ENCODE results near the gene LARP1. TPM values are rescaled to one million over a fixed set of nuclear protein-coding genes. Genes with fewer than 3 reads are reported as not detected.

The LARP1 gene
- total and polyA plus RNA-seq, 4 donors: 26.0 to 74.1 (median 32.6) TPM

DNA sequence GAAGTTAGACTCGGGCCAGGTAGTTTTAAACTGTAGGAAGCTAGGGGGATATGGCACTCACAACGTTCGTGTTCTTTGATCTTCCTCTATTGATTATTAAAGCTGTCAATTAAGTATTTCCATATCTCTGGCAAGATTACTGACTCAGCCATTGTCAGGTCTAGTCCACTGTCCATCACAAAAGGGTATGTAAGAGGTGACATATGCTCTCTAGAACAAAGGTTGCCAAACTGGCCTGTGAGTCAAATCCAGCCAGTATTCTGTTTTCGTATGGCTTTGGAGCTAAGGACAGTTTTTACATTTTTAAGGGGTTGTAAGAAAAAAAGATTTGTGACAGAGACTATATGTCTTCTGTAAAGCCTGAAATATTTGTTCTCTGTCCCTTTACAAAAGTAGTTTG, 51.0 kb downstream of the LARP1 start:
- Histone ChIP-seq H3K4me3 (ENCODE audit: low read depth in 1 of 3, low read length in 3 of 3) (no peak overlapping the region), H3K27ac (ENCODE audit: low read depth in 1 of 2, low read length in 2 of 2) (no peak overlapping the region), H3K27me3 (ENCODE audit: control insufficient read depth in 4 of 4, insufficient read depth in 4 of 4, low read length in 3 of 4) (no peaks in the 10 kb centered on the region), H3K36me3 (ENCODE audit: control insufficient read depth in 4 of 4, insufficient read depth in 3 of 4, low read depth in 1 of 4, low read length in 3 of 4) (peaks cover 14 to 72% (median 67%) of the 10 kb centered on the region in 4 donors), H3K4me1 (ENCODE audit: control insufficient read depth in 4 of 4, insufficient read depth in 4 of 4, low read length in 3 of 4) (peaks cover 0 to 3% (median under 1%) of the 10 kb centered on the region in 4 donors), H3K9me3 (ENCODE audit: control insufficient read depth in 4 of 4, low read length in 3 of 4) (no peaks in the 10 kb centered on the region), H3K9ac (ENCODE audit: low read depth in 1 of 2, low read length in 2 of 2) (no peak overlapping the region)
- no peak for DNase-seq (ENCODE audit: low spot score)
- TF ChIP-seq, protein P1, sequence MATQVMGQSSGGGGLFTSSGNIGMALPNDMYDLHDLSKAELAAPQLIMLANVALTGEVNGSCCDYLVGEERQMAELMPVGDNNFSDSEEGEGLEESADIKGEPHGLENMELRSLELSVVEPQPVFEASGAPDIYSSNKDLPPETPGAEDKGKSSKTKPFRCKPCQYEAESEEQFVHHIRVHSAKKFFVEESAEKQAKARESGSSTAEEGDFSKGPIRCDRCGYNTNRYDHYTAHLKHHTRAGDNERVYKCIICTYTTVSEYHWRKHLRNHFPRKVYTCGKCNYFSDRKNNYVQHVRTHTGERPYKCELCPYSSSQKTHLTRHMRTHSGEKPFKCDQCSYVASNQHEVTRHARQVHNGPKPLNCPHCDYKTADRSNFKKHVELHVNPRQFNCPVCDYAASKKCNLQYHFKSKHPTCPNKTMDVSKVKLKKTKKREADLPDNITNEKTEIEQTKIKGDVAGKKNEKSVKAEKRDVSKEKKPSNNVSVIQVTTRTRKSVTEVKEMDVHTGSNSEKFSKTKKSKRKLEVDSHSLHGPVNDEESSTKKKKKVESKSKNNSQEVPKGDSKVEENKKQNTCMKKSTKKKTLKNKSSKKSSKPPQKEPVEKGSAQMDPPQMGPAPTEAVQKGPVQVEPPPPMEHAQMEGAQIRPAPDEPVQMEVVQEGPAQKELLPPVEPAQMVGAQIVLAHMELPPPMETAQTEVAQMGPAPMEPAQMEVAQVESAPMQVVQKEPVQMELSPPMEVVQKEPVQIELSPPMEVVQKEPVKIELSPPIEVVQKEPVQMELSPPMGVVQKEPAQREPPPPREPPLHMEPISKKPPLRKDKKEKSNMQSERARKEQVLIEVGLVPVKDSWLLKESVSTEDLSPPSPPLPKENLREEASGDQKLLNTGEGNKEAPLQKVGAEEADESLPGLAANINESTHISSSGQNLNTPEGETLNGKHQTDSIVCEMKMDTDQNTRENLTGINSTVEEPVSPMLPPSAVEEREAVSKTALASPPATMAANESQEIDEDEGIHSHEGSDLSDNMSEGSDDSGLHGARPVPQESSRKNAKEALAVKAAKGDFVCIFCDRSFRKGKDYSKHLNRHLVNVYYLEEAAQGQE (IDR thresholded peaks at IDR 0.05): no peak
- TF ChIP-seq FOXA2 (IDR thresholded peaks at IDR 0.05) (no peak), FOXA1 (IDR thresholded peaks at IDR 0.05) (no peak), RAD21 (IDR thresholded peaks at IDR 0.05) (no peak), HNF4G (IDR thresholded peaks at IDR 0.05) (no peak), SP1 (IDR thresholded peaks at IDR 0.05) (no peak), HNF4A (conservative IDR thresholded peaks at IDR 0.05) (no peak), JUND (IDR thresholded peaks at IDR 0.05) (no peak), TAF1 (conservative IDR thresholded peaks at IDR 0.05) (no peak), EGR1 (IDR thresholded peaks at IDR 0.05; ENCODE audit: low read depth in 2 of 2) (no peak)
- TF ChIP-seq, protein P2, sequence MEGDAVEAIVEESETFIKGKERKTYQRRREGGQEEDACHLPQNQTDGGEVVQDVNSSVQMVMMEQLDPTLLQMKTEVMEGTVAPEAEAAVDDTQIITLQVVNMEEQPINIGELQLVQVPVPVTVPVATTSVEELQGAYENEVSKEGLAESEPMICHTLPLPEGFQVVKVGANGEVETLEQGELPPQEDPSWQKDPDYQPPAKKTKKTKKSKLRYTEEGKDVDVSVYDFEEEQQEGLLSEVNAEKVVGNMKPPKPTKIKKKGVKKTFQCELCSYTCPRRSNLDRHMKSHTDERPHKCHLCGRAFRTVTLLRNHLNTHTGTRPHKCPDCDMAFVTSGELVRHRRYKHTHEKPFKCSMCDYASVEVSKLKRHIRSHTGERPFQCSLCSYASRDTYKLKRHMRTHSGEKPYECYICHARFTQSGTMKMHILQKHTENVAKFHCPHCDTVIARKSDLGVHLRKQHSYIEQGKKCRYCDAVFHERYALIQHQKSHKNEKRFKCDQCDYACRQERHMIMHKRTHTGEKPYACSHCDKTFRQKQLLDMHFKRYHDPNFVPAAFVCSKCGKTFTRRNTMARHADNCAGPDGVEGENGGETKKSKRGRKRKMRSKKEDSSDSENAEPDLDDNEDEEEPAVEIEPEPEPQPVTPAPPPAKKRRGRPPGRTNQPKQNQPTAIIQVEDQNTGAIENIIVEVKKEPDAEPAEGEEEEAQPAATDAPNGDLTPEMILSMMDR (IDR thresholded peaks at IDR 0.05; ENCODE audit: low read depth, low read length, missing input control): no peak
- TF ChIP-seq, protein P3, sequence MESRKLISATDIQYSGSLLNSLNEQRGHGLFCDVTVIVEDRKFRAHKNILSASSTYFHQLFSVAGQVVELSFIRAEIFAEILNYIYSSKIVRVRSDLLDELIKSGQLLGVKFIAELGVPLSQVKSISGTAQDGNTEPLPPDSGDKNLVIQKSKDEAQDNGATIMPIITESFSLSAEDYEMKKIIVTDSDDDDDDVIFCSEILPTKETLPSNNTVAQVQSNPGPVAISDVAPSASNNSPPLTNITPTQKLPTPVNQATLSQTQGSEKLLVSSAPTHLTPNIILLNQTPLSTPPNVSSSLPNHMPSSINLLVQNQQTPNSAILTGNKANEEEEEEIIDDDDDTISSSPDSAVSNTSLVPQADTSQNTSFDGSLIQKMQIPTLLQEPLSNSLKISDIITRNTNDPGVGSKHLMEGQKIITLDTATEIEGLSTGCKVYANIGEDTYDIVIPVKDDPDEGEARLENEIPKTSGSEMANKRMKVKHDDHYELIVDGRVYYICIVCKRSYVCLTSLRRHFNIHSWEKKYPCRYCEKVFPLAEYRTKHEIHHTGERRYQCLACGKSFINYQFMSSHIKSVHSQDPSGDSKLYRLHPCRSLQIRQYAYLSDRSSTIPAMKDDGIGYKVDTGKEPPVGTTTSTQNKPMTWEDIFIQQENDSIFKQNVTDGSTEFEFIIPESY (IDR thresholded peaks at IDR 0.05): no peak
- WGBS: 68% methylated on average over 4 of the region's 4 CpGs

DNA sequence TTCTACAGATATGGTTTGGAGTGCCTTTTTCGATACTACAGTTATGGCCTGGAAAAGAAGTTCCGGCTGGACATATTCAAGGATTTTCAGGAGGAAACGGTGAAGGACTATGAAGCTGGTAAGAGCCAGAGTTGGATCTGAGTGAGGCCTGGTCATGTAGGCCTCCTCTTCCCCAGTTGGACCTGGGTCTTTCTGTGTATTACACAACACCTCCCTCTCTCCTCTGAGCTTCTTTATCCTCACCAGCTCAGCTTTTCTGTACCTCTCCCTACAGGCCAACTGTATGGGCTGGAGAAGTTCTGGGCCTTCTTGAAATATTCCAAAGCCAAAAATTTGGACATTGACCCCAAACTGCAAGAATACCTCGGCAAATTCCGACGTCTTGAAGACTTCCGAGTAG, 56.1 kb downstream of the LARP1 start:
- no peak overlapping the region for H3K27ac ChIP-seq (ENCODE audit: low read depth in 1 of 2, low read length in 2 of 2)
- 77% methylated on average over 7 of the region's 7 CpGs for WGBS
- no peak for TF ChIP-seq NR2F2 (IDR thresholded peaks at IDR 0.05)
- TF ChIP-seq YY1 (IDR thresholded peaks at IDR 0.05): no peak
- TF ChIP-seq FOXA2 (IDR thresholded peaks at IDR 0.05): no peak
- no peak for TF ChIP-seq JUND (IDR thresholded peaks at IDR 0.05)
- TF ChIP-seq HNF4A (conservative IDR thresholded peaks at IDR 0.05): no peak
- TF ChIP-seq, protein P2 (IDR thresholded peaks at IDR 0.05; ENCODE audit: low read depth, low read length, missing input control): no peak
- TF ChIP-seq FOXA1 (IDR thresholded peaks at IDR 0.05): no peak
- TF ChIP-seq, protein P1 (IDR thresholded peaks at IDR 0.05): no peak
- TF ChIP-seq, protein P4, sequence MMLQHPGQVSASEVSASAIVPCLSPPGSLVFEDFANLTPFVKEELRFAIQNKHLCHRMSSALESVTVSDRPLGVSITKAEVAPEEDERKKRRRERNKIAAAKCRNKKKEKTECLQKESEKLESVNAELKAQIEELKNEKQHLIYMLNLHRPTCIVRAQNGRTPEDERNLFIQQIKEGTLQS (IDR thresholded peaks at IDR 0.05): no peak
- TF ChIP-seq, protein P3 (IDR thresholded peaks at IDR 0.05): no peak
- TF ChIP-seq TAF1 (conservative IDR thresholded peaks at IDR 0.05): no peak
- TF ChIP-seq HNF4G (IDR thresholded peaks at IDR 0.05): no peak
- TF ChIP-seq EGR1 (IDR thresholded peaks at IDR 0.05; ENCODE audit: low read depth in 2 of 2): no peak
- TF ChIP-seq SP1 (IDR thresholded peaks at IDR 0.05): no peak
- TF ChIP-seq RAD21 (IDR thresholded peaks at IDR 0.05): no peak

More for the DNA sequence above, 56.1 kb downstream of the LARP1 start:
- Histone ChIP-seq H3K36me3 (ENCODE audit: control insufficient read depth in 4 of 4, insufficient read depth in 3 of 4, low read depth in 1 of 4, low read length in 3 of 4) (peaks cover 2 to 47% (median 42%) of the 10 kb centered on the region in 4 donors), H3K4me3 (ENCODE audit: low read depth in 1 of 3, low read length in 3 of 3) (no peak overlapping the region), H3K9me3 (ENCODE audit: control insufficient read depth in 4 of 4, low read length in 3 of 4) (no peaks in the 10 kb centered on the region), H3K9ac (ENCODE audit: low read depth in 1 of 2, low read length in 2 of 2) (no peak overlapping the region), H3K4me1 (ENCODE audit: control insufficient read depth in 4 of 4, insufficient read depth in 4 of 4, low read length in 3 of 4) (peaks cover 3 to 27% (median 20%) of the 10 kb centered on the region in 4 donors), H3K27me3 (ENCODE audit: control insufficient read depth in 4 of 4, insufficient read depth in 4 of 4, low read length in 3 of 4) (no peaks in the 10 kb centered on the region)
- DNase-seq (ENCODE audit: low spot score): no peak

Data from liver (tissue), 9 donors.